NCI-H345 (cell line): ENCODE results near the gene LMCD1.
A peak's percentile ranks its signal among the peaks of the same experiment; 100 is the strongest.

Source experiments
- DNase-seq: peaks from one replicate; lab custom pipeline; 2025; lab: John Stamatoyannopoulos, UW

Gene LMCD1

DNA sequence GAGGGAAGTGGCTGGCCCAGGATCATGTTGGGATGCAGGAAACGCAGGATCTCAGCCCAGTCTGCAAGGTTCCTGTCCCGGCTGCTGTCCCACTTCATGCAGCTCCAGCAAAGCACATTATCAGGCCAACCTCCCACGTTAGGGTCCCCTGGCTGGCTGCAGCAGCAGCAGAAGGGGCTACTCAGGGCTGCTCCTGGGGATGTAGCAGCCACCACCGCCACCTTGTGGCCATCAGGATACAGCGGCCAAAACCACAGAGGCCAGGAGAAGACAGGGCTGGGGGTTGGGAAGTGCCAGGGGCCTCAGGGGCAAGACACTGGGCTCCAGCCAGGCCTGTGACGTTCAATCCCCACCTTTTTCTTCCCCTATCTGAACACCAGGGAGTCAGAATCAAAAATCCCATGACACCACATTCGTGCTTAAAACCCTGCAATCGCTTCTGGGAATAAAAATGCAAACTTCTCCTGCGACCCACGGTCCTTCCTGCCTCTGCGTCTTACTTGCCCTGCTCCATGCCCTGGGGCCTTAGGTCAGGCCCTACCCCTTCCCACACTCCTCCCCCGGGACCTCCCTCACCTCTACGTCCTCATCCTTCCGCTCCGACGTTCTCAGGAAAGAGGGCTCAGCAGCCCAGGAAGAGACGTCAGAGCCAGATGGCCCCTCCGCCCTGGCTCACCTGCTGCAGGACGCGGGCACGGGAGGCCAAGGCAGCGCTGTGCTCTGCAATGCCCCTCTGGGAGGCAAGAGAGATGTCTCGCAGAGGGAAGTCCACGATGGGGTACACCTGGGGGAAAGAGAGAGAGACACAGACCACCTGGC lies 121.5 kb downstream of the LMCD1 start:
- DNase-seq, result peak; percentile 27

DNA sequence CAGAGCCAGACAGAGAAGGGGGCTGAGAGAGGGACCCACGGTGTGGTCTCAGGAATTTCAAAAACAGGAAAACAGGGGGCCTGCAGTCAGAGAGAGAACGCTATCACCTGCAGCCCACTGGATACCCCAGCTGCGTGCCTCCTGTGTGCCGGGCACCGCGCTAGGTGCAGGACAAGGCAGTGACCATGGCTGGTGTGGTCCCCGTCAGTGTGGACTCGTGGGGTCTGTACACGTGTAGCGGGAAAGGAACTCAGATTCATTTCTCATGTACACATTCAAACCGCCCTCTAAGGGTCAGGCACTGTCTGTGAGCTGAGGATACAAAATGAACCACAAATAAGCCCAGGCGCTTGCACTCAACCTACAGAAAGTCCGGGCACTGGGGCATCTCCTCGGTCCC lies 122.1 kb downstream of the LMCD1 start:
- DNase-seq, result no peak
